ENCODE results near the gene TRAPPC3L.
A peak's percentile ranks its signal among the peaks of the same experiment; 100 is the strongest.

The TRAPPC3L gene

DNA sequence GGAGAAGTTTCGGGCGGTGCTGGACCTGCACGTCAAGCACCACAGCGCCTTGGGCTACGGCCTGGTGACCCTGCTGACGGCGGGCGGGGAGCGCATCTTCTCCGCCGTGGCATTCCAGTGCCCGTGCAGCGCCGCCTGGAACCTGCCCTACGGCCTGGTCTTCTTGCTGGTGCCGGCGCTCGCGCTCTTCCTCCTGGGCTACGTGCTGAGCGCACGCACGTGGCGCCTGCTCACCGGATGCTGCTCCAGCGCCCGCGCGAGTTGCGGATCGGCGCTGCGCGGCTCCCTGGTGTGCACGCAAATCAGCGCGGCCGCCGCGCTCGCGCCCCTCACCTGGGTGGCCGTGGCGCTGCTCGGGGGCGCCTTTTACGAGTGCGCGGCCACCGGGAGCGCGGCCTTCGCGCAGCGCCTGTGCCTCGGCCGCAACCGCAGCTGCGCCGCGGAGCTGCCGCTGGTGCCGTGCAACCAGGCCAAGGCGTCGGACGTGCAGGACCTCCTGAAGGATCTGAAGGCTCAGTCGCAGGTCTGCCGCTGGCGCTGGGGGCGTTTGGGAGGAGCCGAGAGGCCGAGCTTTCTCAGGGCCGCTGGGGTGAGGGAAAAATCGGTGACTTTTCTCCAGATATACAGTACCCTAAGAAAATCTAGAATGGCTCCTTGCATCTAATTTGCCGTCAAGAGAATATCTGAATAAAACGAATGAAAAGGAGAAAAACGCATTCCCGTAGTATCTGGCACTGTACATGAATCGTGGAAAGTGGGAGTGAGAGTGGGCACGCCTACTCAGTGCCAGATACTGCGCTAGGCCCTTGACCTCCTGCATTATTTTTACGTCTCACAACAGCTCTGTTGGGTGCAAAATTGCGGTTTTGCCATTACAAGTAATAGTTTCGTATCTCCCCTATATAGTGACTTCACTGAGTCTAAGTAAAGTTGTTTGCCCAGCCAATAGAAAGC lies 83.3 kb downstream of the TRAPPC3L start:
- DNase-seq = peak; percentile 44 to 59

DNA sequence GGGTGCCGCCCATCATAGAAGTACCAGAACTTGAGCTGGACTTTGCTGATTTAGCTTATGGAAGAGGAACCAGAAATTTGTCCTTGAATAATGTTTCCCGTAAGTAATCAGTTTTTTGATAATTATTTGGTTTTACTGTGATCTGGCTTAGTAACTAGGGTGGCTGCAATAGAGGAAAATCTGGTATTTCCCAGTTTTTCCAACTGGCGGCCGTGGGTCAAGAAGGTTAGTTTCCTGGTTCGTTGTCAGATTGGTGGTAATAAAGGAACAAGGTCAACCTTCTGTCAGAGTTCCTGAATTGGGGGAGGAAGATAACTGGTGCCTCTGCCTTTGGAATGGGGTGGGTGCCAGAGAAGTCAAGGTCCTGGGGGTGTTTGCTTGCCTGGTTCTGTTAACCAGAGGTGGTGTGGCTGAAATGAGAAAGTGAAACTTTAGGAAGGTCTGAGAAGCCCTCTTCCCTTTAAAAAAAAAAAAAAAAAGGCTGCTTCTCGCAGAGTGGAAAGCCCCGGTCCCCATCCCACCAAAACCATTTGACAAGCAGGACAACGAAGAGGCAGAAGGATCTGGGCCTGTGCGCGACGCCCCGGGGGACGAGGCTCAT lies 84.1 kb downstream of the TRAPPC3L start, which contains the start of gene CALHM6:
Gene CALHM6, plus strand, starts transcription at position 45 of the 601 bp plus-strand sequence. Its CDS starts 555 bp downstream, at position 600.
- no peak for DNase-seq

DNA sequence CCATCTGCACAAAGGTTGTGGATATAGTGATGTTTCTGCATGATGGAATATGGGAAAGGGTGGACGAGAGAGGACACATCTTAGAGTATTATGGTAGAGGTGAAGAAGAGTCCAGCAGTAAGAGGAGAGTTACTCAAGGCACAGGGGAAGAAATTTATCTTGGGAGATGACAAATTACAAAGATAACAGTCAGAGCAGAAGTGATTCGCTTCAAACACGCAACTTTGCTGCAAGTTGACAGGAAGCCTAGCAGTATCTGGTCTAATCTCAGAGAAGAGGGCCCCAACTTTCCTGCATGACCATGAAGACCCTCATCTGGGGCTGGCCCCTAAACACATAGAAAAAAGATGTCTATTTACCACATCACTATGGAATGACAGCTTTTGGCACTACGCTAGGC lies 85.6 kb downstream of the TRAPPC3L start:
- DNase-seq = no peak

DNA sequence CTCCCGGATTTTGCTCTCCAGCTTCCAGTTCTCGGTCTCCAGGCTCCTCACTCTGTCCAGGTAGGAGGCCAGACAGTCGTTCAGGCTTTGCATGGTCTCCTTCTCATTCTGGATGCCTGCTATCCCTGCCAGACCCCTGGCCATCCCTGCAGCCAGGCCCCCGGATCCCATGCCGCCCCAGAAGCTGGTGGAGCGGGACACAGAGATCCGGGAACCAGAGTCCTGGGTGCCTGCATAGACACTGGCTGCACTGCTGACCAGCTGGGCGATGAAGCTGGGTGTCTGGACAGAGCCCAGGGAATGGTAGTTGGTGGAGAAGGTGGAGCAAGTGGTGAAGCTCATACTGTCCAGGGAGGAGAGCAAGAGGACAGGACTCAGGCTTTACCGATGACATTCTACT lies 87.2 kb downstream of the TRAPPC3L start:
- no peak for DNase-seq

DNA sequence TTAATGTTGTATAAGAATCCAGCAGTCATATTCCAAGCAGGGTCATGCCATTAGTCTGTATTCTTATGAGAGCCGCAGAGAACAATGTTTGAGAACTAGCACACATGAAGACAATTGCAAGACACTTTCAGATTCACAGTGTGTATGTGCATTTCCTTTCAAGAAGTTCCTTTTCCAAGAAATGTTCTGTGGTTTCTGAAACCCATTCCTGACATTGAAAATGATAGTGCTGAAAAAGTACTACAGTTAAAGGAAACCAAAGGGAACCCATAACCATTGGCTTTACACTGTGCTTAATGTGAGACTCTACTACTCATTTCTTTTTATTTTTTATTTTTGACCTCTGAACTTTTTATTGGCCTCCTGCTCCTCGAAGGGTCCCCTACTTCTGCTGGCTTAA lies 88.6 kb downstream of the TRAPPC3L start:
- no peak for DNase-seq

DNA sequence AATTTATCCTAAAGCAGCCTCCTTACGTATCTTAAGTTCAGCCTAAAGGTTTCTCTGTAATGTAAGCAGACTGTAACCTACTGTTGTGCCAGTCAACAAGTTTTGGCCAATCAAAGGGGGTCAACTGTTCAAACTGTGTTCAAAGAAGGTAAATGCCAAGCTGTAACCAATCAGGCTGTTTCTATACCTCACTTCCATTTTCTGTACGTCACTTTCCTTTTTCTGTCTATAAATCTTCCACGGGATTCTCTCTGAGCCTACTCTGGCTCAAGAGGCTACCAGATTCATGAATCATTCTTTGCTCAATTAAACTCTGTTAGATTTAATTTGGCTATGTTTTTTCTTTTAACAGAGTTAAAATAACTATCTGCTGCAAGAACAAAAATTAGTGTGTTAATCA lies 89.4 kb downstream of the TRAPPC3L start:
- no peak for DNase-seq

DNA sequence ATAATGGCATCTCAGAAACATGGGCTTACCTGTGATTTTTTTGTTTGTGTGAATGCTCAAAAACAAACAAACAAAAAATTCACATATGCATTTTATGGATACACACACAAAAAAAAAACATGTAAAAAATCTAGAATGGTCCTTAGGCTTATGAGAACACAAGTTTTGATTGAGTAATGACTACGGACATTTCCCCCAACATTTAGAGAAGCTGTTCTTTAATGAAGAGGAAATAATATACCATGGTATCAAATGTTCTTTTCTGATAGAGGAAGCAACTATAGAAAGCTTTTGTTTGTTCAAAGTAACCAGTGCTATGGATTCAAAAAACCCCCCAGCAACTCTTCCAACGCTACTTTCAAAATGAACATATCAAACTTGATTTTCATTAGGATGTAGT lies 93.0 kb downstream of the TRAPPC3L start:
- no peak for DNase-seq

DNA sequence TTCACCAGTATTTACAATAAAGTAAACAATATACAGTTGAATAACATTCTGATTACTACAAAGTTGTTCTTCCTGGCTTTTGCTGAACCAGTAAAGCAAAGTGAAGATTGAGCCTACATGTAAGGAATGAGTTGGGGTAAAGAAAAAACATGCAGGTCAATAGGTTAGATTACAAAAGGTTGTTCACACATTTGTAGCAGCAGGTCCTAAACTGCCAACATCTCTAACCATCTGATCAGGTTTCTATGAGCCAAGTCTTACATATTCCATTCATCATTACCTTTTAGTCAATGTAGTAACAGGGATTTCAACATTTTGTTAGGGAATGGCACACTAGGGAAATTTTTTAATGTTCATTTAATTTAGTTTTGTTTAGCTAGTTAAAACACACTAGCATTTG lies 93.6 kb downstream of the TRAPPC3L start:
- DNase-seq = no peak

DNA sequence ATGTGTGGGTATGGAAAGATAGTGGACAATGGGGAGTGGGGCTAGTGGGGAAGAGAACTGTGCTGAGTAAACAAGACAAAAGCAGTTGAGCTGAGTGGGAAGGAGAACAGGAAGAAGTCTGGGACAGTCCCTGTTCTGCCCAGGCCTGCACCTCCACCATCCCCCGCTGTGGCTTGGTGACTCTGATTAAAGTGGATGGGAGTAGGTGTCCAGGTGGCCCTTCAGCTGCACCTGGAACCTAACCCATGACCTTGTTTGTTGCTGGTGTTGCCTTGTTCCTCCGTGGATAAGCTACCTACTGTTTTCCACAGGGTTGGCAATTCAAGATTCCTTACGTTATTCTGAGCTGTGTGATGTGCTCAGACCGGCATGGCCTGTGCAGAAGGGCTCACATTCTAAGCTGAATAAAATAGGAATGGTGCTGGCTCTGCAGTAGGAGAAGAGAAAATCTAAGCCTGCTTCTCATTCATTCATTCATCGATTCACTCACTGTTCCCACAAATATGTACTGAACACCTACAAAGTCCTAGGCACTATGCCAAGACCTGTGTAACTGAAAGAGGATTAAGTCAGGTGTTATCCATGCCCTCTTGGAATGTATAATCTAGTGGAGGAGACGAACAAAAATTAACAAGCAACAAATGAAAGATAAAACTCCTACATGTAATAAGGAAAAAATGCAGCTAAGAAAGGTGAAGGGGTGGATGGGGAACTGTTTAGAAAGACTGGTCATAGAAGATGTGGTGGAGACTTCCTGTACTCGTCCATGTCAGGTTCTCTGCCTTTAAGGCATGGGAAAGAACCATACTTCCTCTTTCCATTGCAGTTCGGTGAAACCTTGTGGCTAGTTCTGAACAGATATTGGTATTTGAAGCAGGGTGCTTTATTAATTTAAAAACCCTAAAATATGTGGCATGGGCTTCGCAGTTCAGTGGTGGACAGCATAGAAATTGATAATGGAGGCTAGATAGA lies 94.4 kb downstream of the TRAPPC3L start:
- DNase-seq = no peak

DNA sequence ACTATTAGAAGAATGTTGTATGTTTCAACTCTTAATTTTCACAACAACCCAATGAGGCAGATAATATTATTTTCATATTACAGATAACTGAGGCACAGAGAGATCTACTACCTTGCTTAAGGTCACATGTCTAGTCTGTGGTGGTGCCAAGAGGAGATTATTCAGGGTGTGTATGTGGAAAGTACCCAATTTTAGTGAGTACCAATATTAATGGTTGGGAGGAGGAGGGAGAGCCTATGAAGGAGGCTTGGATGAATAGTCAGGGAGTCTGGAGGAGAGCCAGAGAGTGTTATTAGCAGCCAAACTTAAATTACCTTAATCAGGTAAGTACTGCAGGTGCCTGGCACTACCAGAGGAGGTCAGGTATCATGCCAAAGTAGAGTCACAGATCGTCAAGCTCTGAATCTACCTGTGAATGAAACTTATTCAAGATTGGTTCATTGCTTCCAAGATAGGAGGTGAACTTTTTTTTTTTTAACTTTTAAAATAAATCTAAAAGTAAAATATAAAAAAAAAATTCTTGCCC lies 95.2 kb downstream of the TRAPPC3L start:
- no peak for DNase-seq

DNA sequence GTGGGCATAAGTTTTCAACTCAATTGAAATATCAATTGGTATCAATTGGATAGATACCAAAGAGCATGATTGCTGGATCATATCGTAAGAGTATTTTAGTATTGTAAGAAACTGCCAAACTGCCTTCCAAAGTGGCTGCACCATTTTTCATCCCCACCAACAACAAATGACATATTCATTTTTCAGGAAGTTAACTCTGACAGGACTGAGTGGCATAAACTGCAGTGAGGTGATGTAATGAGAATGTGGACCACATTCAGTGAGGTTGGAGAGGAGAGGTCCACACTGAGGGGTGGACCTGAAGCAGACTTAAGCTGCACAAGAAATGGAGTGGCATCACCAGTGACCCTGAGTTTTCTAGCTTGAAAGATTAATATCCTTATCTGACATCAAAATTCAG lies 95.9 kb downstream of the TRAPPC3L start:
- DNase-seq = no peak

DNA sequence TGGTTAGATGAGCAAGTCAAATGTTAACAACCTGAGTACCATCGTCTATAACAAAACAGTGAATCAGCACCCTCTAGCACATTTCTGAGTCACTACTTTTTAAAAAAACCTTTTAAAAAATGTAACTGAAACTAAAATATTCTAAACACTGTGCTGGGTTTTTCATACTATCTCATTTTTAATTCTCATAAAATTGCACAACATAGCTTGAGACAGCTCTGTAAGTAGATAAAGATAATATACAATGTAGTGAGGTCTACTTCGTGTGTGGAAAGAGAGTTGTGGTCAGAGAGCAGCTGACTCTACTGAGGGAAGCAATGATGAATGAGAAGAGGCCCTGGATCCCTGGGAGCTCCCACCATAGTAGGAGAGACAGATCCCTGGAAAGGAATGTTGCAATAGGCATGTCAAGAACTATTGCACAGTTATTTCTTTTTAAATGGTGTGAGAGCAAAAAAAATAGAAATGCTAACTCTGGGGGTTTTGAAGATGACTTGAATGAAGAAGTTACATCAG lies 97.9 kb downstream of the TRAPPC3L start:
- DNase-seq = peak in 1 of 2 donors; percentile 12

DNA sequence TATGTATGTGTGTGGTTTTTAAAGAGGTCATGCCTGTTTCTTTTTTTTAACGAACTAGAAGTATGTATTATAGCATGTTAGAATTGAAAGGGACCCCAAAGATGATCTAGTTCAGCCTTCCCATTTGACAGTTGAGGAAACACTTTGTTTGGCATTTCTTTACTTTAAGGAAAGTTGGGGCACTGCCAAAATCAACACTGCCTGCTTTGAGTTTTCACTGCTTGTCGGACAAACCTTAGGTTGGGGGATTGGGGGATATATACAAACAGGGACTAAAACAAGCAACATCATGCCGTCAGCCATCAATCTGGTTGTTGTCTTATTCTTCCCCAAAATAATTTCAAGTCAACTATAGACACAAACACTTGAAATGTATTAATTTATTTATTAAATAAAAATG lies 98.4 kb downstream of the TRAPPC3L start:
- no peak for DNase-seq

DNA sequence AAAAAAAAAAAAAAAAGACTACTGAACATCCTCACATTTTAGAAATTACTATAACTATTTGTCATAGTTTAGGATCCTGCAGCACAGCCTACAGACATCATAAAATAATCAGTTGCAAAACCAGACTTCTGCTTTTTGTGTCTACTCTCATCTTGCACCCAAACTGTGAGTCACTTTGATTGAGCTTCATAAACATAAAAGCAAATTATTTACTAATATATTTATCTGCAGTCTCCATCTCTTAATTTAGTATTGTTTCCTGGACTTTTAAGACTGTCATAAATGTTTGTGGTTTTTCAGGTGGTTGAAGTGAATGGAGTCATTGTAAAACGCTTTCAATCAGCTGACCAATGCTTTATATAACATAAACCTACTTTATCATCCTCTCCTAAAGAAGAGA lies 99.1 kb downstream of the TRAPPC3L start:
- DNase-seq = no peak

DNA sequence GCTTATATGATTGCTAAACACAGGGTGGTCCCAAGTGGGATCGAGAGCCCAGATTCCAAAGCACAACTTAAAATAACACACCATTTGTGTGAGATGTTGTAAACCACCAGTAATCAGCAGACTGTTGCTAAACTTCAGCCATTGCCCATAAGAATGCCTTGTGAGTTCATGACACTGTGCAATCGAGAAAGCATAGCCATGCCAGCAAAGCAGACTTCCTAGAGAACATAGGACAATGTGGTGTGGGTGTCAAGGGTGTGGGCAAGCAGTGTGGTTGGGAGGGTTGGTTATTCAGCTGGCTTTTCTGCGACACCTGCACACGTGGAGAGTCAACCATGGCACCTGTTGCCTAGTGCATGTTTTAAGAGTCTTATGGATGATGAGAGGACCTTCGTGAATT lies 100.4 kb downstream of the TRAPPC3L start:
- no peak for DNase-seq
